Neural progenitor cell (in vitro differentiated cells): ENCODE results near the gene DOK3. TPM values are rescaled to one million over a fixed set of nuclear protein-coding genes. Genes with fewer than 3 reads are reported as not detected.

Experiments used
- DNase-seq: peaks from one replicate; pipeline ENCODE4 v3.0.0-alpha.2; 2016; ENCODE audit warnings: low spot score
- H2AFZ ChIP-seq: fragments of 200-600 bp; sonication (generic); replicated peaks from 2 replicates; pipeline ENCODE4 v1.6.1; 2016; ENCODE audit warnings: antibody characterized with exemption
- H3F3A ChIP-seq: fragments of 200-600 bp; sonication (generic); 2 replicates; pipeline ENCODE4 v1.6.1; 2016; ENCODE audit warnings: antibody characterized with exemption, low read depth
- H3K27ac ChIP-seq: fragments of 200-600 bp; sonication (generic); 2 replicates; pipeline ENCODE4 v1.5.1; 2016; ENCODE audit warnings: mild to moderate bottlenecking
- H3K27me3 ChIP-seq: fragments of 200-600 bp; sonication (generic); 2 replicates; pipeline ENCODE4 v1.6.1; 2016; ENCODE audit warnings: mild to moderate bottlenecking, moderate library complexity
- H3K36me3 ChIP-seq: fragments of 200-600 bp; sonication (generic); 2 replicates; pipeline ENCODE4 v1.5.1; 2016
- H3K4me1 ChIP-seq: fragments of 200-600 bp; sonication (generic); 2 replicates; pipeline ENCODE4 v1.6.1; 2016; ENCODE audit warnings: mixed run types
- H3K4me2 ChIP-seq: fragments of 200-600 bp; sonication (generic); 2 replicates; pipeline ENCODE4 v1.6.1; 2016
- H3K4me3 ChIP-seq: fragments of 200-600 bp; sonication (generic); 2 replicates; pipeline ENCODE4 v1.5.1; 2016
- H3K79me2 ChIP-seq: fragments of 200-600 bp; sonication (generic); 2 replicates; pipeline ENCODE4 v1.6.1; 2016; ENCODE audit warnings: low read depth
- H3K9ac ChIP-seq: fragments of 200-600 bp; sonication (generic); 2 replicates; pipeline ENCODE4 v1.6.1; 2016
- H3K9me3 ChIP-seq: fragments of 200-600 bp; sonication (generic); 2 replicates; pipeline ENCODE4 v1.5.1; 2016; ENCODE audit warnings: low read depth
- H4K20me1 ChIP-seq: fragments of 200-600 bp; sonication (generic); 2 replicates; pipeline ENCODE4 v1.6.1; 2016; ENCODE audit warnings: low read depth
- H3K27ac Mint-ChIP-seq: 3 replicates; pipeline ENCODE4 v1.8.0; 2021; ENCODE audit warnings: mixed read lengths
- H3K27me3 Mint-ChIP-seq: 2 replicates; pipeline ENCODE4 v1.8.0; 2022; ENCODE audit warnings: low read depth, mild to moderate bottlenecking, inconsistent platforms, moderate library complexity, mixed read lengths; ENCODE audit not compliant: insufficient read depth
- H3K36me3 Mint-ChIP-seq: 3 replicates; pipeline ENCODE4 v1.8.0; 2021; ENCODE audit warnings: mixed read lengths
- H3K4me1 Mint-ChIP-seq: 3 replicates; pipeline ENCODE4 v1.8.0; 2021; ENCODE audit warnings: mixed read lengths
- H3K4me3 Mint-ChIP-seq: 3 replicates; pipeline ENCODE4 v1.8.0; 2021; ENCODE audit warnings: mild to moderate bottlenecking, moderate library complexity, mixed read lengths
- H3K9me3 Mint-ChIP-seq: 3 replicates; pipeline ENCODE4 v1.8.0; 2020; ENCODE audit warnings: mixed read lengths
- EZH2 ChIP-seq: fragments of 200-600 bp; sonication (generic); IDR thresholded peaks from 2 replicates; pipeline ENCODE4 v1.6.1; 2017; ENCODE audit warnings: antibody characterized with exemption, mild to moderate bottlenecking, moderate library complexity
- EZH2phosphoT487 ChIP-seq: fragments of 200-600 bp; sonication (generic); IDR thresholded peaks from 2 replicates; pipeline ENCODE4 v1.6.1; 2017; ENCODE audit warnings: antibody characterized with exemption
- total RNA-seq: library from RNA; depleted of rRNA; stranded (reverse); fragments of >200 nt; gene quantifications from 2 replicates; pipeline ENCODE4 v1.2.3, GENCODE V29; 2015; ENCODE audit warnings: low replicate concordance
- TF ChIP-seq, protein P1 (sequence below): fragments of 200-600 bp; sonication (generic); IDR thresholded peaks from 2 replicates; pipeline ENCODE4 v1.5.1; 2017; ENCODE audit warnings: antibody characterized with exemption, mild to moderate bottlenecking

Gene DOK3
- total RNA-seq, 1 donor from 2014 or later, result 0.54 TPM

DNA sequence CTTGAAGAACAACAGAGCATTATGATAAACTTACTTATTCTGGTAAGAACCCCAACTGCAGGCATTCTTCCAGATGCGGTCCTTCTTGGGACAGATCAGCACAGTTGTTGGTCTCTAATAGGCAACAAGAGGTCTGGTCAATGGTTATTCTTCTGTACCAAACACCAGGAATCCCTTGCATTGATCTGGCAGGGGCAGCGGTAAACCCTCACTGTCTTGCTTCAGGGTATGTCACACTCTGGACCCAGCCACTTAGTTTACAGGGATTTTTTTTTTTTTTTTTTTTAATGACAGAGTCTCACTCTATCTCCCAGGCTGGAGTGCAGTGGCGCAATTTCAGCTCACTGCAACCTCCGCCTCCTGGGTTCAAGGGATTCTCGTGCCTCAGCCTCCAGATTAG lies 46.0 kb upstream of the DOK3 start:
- Mint-ChIP-seq H3K4me3 (peak overlapping the region; percentile 84), H3K4me1 (peaks cover 24% of the 10 kb centered on the region), H3K36me3 (peaks cover 3% of the 10 kb centered on the region), H3K27ac (no peak overlapping the region), H3K27me3 (peaks cover 2% of the 10 kb centered on the region), H3K9me3 (peaks cover 6% of the 10 kb centered on the region)
- no peaks in the 10 kb centered on the region for H3K9me3 ChIP-seq
- peaks cover 33% of the 10 kb centered on the region for H4K20me1 ChIP-seq
- H3K4me2 ChIP-seq, result no peak overlapping the region
- H2AFZ ChIP-seq, result no peak overlapping the region
- H3K27me3 ChIP-seq, result no peaks in the 10 kb centered on the region
- peaks cover 12% of the 10 kb centered on the region for H3K4me1 ChIP-seq
- TF ChIP-seq EZH2phosphoT487 (no peak), EZH2 (no peak)
- TF ChIP-seq, protein P1, sequence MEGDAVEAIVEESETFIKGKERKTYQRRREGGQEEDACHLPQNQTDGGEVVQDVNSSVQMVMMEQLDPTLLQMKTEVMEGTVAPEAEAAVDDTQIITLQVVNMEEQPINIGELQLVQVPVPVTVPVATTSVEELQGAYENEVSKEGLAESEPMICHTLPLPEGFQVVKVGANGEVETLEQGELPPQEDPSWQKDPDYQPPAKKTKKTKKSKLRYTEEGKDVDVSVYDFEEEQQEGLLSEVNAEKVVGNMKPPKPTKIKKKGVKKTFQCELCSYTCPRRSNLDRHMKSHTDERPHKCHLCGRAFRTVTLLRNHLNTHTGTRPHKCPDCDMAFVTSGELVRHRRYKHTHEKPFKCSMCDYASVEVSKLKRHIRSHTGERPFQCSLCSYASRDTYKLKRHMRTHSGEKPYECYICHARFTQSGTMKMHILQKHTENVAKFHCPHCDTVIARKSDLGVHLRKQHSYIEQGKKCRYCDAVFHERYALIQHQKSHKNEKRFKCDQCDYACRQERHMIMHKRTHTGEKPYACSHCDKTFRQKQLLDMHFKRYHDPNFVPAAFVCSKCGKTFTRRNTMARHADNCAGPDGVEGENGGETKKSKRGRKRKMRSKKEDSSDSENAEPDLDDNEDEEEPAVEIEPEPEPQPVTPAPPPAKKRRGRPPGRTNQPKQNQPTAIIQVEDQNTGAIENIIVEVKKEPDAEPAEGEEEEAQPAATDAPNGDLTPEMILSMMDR, result no peak
- no peak for DNase-seq
- no peak overlapping the region for H3K9ac ChIP-seq
- no peaks in the 10 kb centered on the region for H3K36me3 ChIP-seq
- H3F3A ChIP-seq, result peaks cover 11% of the 10 kb centered on the region
- peaks cover 35% of the 10 kb centered on the region for H3K79me2 ChIP-seq
- no peak overlapping the region for H3K27ac ChIP-seq
- no peak overlapping the region for H3K4me3 ChIP-seq

DNA sequence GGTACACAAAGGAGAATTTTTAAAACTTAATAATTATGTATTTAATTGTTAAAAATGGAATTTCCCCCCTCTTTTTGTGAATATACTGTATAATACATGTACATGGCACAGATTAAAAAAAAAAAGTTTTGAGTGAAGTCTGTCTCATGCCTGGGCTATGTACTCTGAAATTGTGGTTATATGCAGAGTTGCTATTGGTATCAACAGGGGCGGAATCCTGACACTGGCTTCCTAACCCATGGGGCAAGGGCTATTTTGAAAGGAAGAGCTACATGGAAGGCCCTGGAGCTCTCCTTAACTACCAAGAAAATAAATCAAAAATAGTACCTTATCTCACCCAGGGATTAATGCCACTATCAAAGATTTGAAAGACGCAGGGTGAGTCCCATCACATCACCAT lies 45.6 kb upstream of the DOK3 start:
- Histone ChIP-seq H2AFZ (no peak overlapping the region), H3K79me2 (peaks cover 39% of the 10 kb centered on the region), H3K9ac (no peak overlapping the region), H3K4me2 (peak overlapping the region; percentile 75), H3F3A (peaks cover 11% of the 10 kb centered on the region), H3K27ac (no peak overlapping the region), H4K20me1 (peaks cover 37% of the 10 kb centered on the region), H3K27me3 (no peaks in the 10 kb centered on the region), H3K4me3 (no peak overlapping the region), H3K36me3 (no peaks in the 10 kb centered on the region), H3K4me1 (peaks cover 12% of the 10 kb centered on the region), H3K9me3 (no peaks in the 10 kb centered on the region)
- H3K4me3 Mint-ChIP-seq, result peak overlapping the region; percentile 84
- peaks cover 24% of the 10 kb centered on the region for H3K4me1 Mint-ChIP-seq
- TF ChIP-seq, protein P1, result no peak
- TF ChIP-seq EZH2phosphoT487 (no peak), EZH2 (no peak)
- DNase-seq, result no peak
- peaks cover 2% of the 10 kb centered on the region for H3K9me3 Mint-ChIP-seq
- H3K27me3 Mint-ChIP-seq, result peaks cover 2% of the 10 kb centered on the region
- H3K27ac Mint-ChIP-seq, result no peak overlapping the region
- H3K36me3 Mint-ChIP-seq, result peaks cover 5% of the 10 kb centered on the region

DNA sequence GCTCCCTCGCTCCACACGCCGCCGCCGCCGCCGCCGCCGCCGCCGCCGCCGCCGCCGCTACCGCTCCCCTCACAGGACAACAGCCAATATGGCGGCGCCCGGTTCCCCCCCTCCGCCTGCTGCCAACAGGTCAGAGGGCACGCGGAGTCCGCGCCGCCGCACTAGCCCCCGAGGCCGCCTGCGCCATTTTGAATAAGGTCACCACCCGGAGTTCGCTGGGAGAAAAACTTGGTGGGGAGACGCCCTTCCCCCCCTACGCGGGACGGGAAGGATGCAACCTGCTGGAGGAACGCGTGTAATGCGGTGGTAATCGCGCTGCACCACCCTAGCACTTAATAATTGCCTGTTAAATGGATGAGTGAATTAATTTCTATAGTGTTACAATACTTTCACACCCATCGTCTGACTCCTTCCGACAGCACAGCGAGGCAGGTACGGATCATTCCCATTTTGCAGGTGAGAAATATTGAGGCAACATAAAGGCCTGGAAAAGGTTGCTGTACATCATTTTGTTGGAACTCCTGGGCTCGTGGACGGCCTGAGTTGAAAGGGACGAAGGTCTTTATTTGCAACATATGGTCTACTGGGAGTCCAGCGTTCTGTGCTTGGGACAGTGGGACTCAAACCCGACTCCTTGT lies 45.0 kb upstream of the DOK3 start, which contains the start of gene FAM193B:
TSS of gene FAM193B (minus strand) at position 90 of the 638 bp plus-strand sequence. CDS start 105 bp downstream, outside the sequence.
- peaks cover 46% of the 10 kb centered on the region for H3K79me2 ChIP-seq
- H3K9me3 ChIP-seq, result no peaks in the 10 kb centered on the region
- peaks cover 11% of the 10 kb centered on the region for H3F3A ChIP-seq
- Mint-ChIP-seq H3K9me3 (peaks cover 1% of the 10 kb centered on the region), H3K4me1 (peaks cover 23% of the 10 kb centered on the region), H3K4me3 (peak within 1 kb of the TSS; percentile 88), H3K27me3 (peaks cover 2% of the 10 kb centered on the region), H3K27ac (peak within 1 kb of the TSS; percentile 11), H3K36me3 (peaks cover 6% of the 10 kb centered on the region)
- TF ChIP-seq, protein P1, result peak; percentile 33
- no peak for TF ChIP-seq EZH2
- H4K20me1 ChIP-seq, result peaks cover 42% of the 10 kb centered on the region
- H3K4me1 ChIP-seq, result peaks cover 12% of the 10 kb centered on the region
- DNase-seq, result peak; percentile 97
- no peaks in the 10 kb centered on the region for H3K27me3 ChIP-seq
- H2AFZ ChIP-seq, result peak within 1 kb of the TSS; percentile 86
- H3K27ac ChIP-seq, result no peak within 1 kb of the TSS
- peak within 1 kb of the TSS; percentile 77 for H3K9ac ChIP-seq
- H3K4me2 ChIP-seq, result peak within 1 kb of the TSS; percentile 83
- H3K36me3 ChIP-seq, result no peaks in the 10 kb centered on the region
- peak within 1 kb of the TSS; percentile 91 for H3K4me3 ChIP-seq
